Fibroblast of pulmonary artery (primary cell): ENCODE measurements around the gene SKIC8.
"Not testable (repeated sequence)": the region's sequence is repeated elsewhere in the genome, so short reads cannot be mapped to it uniquely, and the experiment has no call there.

Source experiments
- DNase-seq: peaks from one replicate; pipeline ENCODE4 v3.0.0-alpha.2; 2010; ENCODE audit warnings: low read depth
- H3K4me3 ChIP-seq: replicated peaks from 2 replicates; pipeline ENCODE4 v1.5.1; 2011; ENCODE audit warnings: low read depth, mild to moderate bottlenecking, control low read depth, low read length, moderate library complexity
- CTCF ChIP-seq: IDR thresholded peaks from 2 replicates; pipeline ENCODE4 v1.5.1; 2011; ENCODE audit warnings: mild to moderate bottlenecking, control low read depth, low read length, inconsistent platforms; ENCODE audit errors: missing control alignments

The SKIC8 gene

GRCh38 chr15:78257681-78258080 lies 41.7 kb downstream of the SKIC8 start:
- no peak for TF ChIP-seq CTCF

GRCh38 chr15:78256044-78256437 lies 43.4 kb downstream of the SKIC8 start:
- DNase-seq = no peak
- no peak for TF ChIP-seq CTCF
- H3K4me3 ChIP-seq = no peak overlapping the region

More at GRCh38 chr15:78257681-78258080, 41.7 kb downstream of the SKIC8 start:
- no peak for DNase-seq
- no peak overlapping the region for H3K4me3 ChIP-seq

GRCh38 chr15:78255421-78256043 lies 43.9 kb downstream of the SKIC8 start:
- no peak for TF ChIP-seq CTCF
- no peak overlapping the region for H3K4me3 ChIP-seq
- DNase-seq = no peak

- H3K4me3 ChIP-seq = no peak overlapping the region
- TF ChIP-seq CTCF = no peak
- no peak for DNase-seq
Observed at GRCh38 chr15:78251136-78251535, 48.3 kb downstream of the SKIC8 start.

- no peak overlapping the region for H3K4me3 ChIP-seq
- no peak for TF ChIP-seq CTCF
- DNase-seq = no peak
Observed at GRCh38 chr15:78249131-78249530, 50.3 kb downstream of the SKIC8 start.

GRCh38 chr15:78247911-78248310 lies 51.5 kb downstream of the SKIC8 start:
- no peak for TF ChIP-seq CTCF
- no peak overlapping the region for H3K4me3 ChIP-seq
- no peak for DNase-seq

- DNase-seq, H3K4me3 ChIP-seq: not testable (repeated sequence)
Observed at GRCh38 chr15:78245976-78246620, 53.3 kb downstream of the SKIC8 start.

- H3K4me3 ChIP-seq, DNase-seq: not testable (repeated sequence)
Observed at GRCh38 chr15:78245392-78245791, 54.0 kb downstream of the SKIC8 start.
